Measurements from ENCODE around the gene COL20A1. TPM values are rescaled to one million over a fixed set of nuclear protein-coding genes. Genes with fewer than 3 reads are reported as not detected.

Gene COL20A1
- total RNA-seq, 1 experiment from 2014 or later, result 2.3 TPM

GRCh38 chr20:63333241-63333836 is 40.4 kb downstream of the COL20A1 start:
- no peak overlapping the region for H3K9ac ChIP-seq (ENCODE audit: extremely low read depth, insufficient read length, low read length)
- no peaks in the 10 kb centered on the region for H3K9me3 ChIP-seq (ENCODE audit: control insufficient read depth, low read depth, low read length)
- H3K27me3 Mint-ChIP-seq (ENCODE audit: low read depth), result peaks cover 42% of the 10 kb centered on the region
- peaks cover 0 to 9% of the 10 kb centered on the region in 2 experiments; a peak in 3 of 4 replicates for H3K4me1 Mint-ChIP-seq
- no peaks in the 10 kb centered on the region for H3K23me2 ChIP-seq (ENCODE audit: insufficient read length, low read depth, low read length, poor library complexity, severe bottlenecking)
- no peak overlapping the region for H3K4me2 ChIP-seq (ENCODE audit: insufficient read depth, insufficient read length, low read length)
- no peak overlapping the region for H2BK20ac ChIP-seq (ENCODE audit: low read depth, low read length, poor library complexity, severe bottlenecking)
- no peaks in the 10 kb centered on the region; the same call in 1 of the 2 replicates for H3K79me2 ChIP-seq (ENCODE audit: insufficient read depth, low read length)
- no peak overlapping the region for H3K27ac ChIP-seq (ENCODE audit: insufficient read length, low read depth, low read length)
- WGBS (ENCODE audit: extremely low coverage, insufficient read length, low lambda C conversion rate), result no CpG with 5 or more reads among the region's 19 CpGs
- H2BK5ac ChIP-seq (ENCODE audit: insufficient read length, low read length), result no peak overlapping the region
- H2AK5ac ChIP-seq (ENCODE audit: insufficient read length, low read length), result no peak overlapping the region
- no peak for TF ChIP-seq CTCF (conservative IDR thresholded peaks at IDR 0.05)
- no peak overlapping the region for H3K4ac ChIP-seq (ENCODE audit: low read depth, low read length)
- no peaks in the 10 kb centered on the region for H4K20me1 ChIP-seq (ENCODE audit: control insufficient read depth, insufficient read depth, insufficient read length)
- DNase-seq, result no peak
- no peak overlapping the region; the same call in 1 of the 2 replicates for H3K14ac ChIP-seq (ENCODE audit: insufficient read depth, low read length)
- no peak overlapping the region for H3K56ac ChIP-seq (ENCODE audit: insufficient read length, low read depth, low read length)
- H2BK120ac ChIP-seq (ENCODE audit: low read depth, low read length, poor library complexity, severe bottlenecking), result no peak overlapping the region
- H2BK12ac ChIP-seq (ENCODE audit: insufficient read length, low read depth, low read length), result no peak overlapping the region
- no peak overlapping the region for H3K18ac ChIP-seq (ENCODE audit: insufficient read length, low read depth, low read length)
- H3K4me1 ChIP-seq (ENCODE audit: insufficient read depth, low read length), result no peaks in the 10 kb centered on the region
- H3K4me3 Mint-ChIP-seq, result no peak overlapping the region
- H2AFZ ChIP-seq (ENCODE audit: low read length), result no peak overlapping the region
- H3K27me3 ChIP-seq (ENCODE audit: insufficient read depth, low read length), result no peaks in the 10 kb centered on the region
- H2BK15ac ChIP-seq (ENCODE audit: low read depth, low read length), result no peak overlapping the region
- H3K23ac ChIP-seq (ENCODE audit: insufficient read length, low read depth, low read length), result no peak overlapping the region
- no peak overlapping the region for H4K5ac ChIP-seq (ENCODE audit: insufficient read length, low read depth, low read length)
- no peak overlapping the region for H3K27ac Mint-ChIP-seq
- no peaks in the 10 kb centered on the region for H3K79me1 ChIP-seq (ENCODE audit: insufficient read depth, low read depth, low read length, poor library complexity, severe bottlenecking)
- no peak overlapping the region for H4K8ac ChIP-seq (replicated peaks; ENCODE audit: insufficient read length, low read depth, low read length)
- no peak overlapping the region for H3T11ph ChIP-seq (ENCODE audit: low read length)
- peaks cover 0 to 9% (median 8%) of the 10 kb centered on the region in 3 experiments; a peak in 5 of 7 replicates for H3K36me3 Mint-ChIP-seq (ENCODE audit: insufficient read depth in 1 of 3, low read depth in 3 of 3)
- peak overlapping the region; percentile 58 for H4K91ac ChIP-seq (ENCODE audit: insufficient read length, low read depth, low read length)
- peaks cover 6 to 19% of the 10 kb centered on the region in 2 experiments for H3K9me3 Mint-ChIP-seq

All from H9 (cell line).